ENCODE measurements around the gene DNAJB7.
"Not testable (repeated sequence)": the region's sequence is repeated elsewhere in the genome, so short reads cannot be mapped to it uniquely, and the experiment has no call there.

The DNAJB7 gene

DNA sequence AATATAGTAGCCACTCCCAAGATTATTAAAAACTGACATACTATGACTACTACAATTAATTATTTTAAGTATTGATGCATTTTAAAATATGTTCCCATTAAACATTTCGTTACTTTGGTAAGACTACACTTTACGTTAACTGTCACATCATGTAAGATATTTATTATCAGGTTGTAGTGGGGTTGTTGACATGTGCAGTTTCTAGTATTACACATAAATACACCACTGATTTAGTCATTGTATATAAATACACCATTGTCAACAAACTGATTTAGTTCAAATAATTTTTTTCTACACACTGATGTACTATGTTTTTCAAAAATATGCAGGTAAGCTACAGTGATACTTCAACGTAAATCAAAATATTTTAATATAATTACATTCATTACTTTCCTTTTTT lies 17.0 kb downstream of the DNAJB7 start:
- no peak for DNase-seq (ENCODE audit: low read depth)
- TF ChIP-seq, protein P1, sequence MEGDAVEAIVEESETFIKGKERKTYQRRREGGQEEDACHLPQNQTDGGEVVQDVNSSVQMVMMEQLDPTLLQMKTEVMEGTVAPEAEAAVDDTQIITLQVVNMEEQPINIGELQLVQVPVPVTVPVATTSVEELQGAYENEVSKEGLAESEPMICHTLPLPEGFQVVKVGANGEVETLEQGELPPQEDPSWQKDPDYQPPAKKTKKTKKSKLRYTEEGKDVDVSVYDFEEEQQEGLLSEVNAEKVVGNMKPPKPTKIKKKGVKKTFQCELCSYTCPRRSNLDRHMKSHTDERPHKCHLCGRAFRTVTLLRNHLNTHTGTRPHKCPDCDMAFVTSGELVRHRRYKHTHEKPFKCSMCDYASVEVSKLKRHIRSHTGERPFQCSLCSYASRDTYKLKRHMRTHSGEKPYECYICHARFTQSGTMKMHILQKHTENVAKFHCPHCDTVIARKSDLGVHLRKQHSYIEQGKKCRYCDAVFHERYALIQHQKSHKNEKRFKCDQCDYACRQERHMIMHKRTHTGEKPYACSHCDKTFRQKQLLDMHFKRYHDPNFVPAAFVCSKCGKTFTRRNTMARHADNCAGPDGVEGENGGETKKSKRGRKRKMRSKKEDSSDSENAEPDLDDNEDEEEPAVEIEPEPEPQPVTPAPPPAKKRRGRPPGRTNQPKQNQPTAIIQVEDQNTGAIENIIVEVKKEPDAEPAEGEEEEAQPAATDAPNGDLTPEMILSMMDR (IDR thresholded peaks at IDR 0.05; ENCODE audit: insufficient read depth, low read depth, low read length, missing control alignments) = no peak

DNA sequence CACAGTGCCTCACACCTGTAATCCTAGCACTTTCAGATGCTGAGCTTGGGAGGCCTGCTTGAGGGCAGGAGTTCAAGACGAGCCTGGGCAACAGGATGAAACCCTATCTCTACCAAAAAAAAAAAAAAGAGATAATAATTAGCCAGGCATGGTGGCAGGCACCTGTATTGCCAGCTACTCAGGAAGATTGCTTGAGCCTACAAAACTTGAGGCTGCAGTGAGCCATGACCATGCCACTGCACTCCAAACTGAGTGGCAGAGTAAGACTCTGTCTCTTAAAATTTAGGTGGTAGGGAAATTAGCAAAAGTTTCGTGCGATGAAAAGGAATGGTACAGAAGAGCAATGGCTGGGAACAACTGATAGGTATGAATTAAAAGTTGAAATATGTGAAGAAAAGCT lies 23.4 kb downstream of the DNAJB7 start:
- no peak overlapping the region for H3K4me3 ChIP-seq (ENCODE audit: low read length)
- TF ChIP-seq, protein P1 (IDR thresholded peaks at IDR 0.05; ENCODE audit: insufficient read depth, low read depth, low read length, missing control alignments) = no peak
- no peak for DNase-seq (ENCODE audit: low read depth)

More for the DNA sequence above, 17.0 kb downstream of the DNAJB7 start:
- H3K4me3 ChIP-seq (ENCODE audit: low read length) = no peak overlapping the region

DNA sequence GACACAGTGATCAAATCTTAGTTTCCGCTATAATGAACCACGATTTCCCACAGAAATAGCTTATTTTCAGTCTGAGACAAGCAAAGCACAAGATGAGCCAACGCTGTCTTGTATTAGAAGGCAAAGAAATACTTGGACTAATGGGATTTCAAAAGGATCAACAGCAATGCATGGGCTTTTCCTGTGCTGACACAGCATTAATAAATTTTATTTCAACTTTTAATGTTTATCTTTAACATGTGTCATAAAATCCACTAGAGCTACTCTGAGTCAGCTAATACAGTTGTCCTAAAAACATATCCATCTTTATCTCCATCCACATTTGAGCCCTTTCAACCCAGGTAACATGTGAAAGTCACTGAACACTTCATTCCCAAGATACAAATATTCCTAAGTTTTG lies 27.3 kb downstream of the DNAJB7 start:
- DNase-seq (ENCODE audit: low read depth) = no peak
- H3K4me3 ChIP-seq (ENCODE audit: low read length) = no peak overlapping the region
- TF ChIP-seq, protein P1 (IDR thresholded peaks at IDR 0.05; ENCODE audit: insufficient read depth, low read depth, low read length, missing control alignments) = no peak

DNA sequence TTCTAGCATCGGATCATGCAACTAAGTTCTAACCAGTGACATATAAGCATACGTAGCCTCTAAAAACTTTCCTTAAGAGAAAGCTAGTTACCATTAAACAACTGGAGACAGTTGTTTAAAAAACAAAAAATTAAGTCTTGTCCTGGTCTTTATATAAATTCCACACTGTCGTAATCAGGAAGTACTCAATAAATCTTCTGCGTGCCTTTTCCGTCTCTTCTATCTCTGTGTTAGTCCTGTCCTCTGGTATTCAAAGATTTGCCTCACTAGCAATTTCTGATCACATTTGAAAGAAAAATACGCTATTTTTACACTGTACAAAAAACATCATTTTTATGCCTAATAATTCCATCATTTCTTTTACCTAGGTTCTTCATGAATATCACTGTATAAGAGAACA lies 32.8 kb downstream of the DNAJB7 start:
- no peak for DNase-seq (ENCODE audit: low read depth)
- no peak overlapping the region for H3K4me3 ChIP-seq (ENCODE audit: low read length)
- TF ChIP-seq, protein P1 (IDR thresholded peaks at IDR 0.05; ENCODE audit: insufficient read depth, low read depth, low read length, missing control alignments) = no peak

DNA sequence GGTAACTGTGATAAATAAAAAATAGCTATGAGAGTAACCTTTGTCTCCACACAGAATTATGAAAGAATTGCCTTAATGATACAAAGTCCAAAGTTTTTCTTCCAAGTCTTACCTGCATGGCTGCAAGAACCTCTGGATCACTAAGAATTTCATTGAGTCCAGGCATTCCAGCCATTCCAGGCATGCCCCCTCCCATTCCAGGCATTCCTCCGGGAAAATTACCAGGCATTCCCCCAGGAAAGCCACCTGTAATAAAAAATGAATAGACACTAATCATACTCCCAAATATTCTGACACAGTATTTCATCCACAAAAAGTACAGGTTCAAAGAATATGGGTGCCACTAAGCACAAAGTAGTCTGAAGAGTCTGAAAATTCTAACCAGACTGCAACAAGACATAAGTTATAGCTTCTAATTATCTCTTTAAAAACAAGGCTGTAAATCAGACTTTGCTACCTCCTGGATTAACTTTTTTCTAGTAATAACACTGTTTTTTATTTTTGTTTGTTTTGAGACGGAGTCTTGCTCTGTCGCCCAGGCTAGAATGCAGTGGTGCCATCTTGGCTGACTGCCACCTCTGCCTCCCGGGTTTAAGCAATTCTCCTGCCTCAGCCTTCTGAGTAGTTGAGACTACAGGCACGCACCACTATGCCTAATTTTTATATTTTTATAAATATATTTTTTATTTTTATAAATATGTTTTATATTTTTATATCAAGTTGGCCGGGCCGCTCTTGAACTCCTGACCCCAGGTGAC lies 34.8 kb downstream of the DNAJB7 start:
- DNase-seq (ENCODE audit: low read depth) = no peak
- no peak overlapping the region for H3K4me3 ChIP-seq (ENCODE audit: low read length)
- TF ChIP-seq, protein P1 (IDR thresholded peaks at IDR 0.05; ENCODE audit: insufficient read depth, low read depth, low read length, missing control alignments) = no peak

DNA sequence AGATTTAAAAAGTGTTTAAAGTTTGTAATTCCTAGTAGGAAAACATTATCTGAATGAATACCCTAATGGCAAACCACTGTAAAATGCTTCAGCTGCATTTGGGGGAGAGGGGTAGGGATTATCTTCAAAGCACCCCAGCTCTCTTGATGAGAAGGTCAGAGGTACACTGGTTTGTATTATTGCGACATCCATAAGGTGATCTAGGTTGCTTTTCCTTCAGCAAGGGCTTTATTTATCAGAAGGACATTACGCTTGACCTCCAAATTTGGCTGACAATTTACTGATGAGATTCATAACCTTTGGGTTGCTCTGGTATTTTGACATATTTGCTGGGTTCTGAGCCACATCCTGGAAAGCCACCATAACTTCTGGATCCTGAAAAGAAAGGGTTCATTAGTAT lies 35.6 kb downstream of the DNAJB7 start:
- H3K4me3 ChIP-seq (ENCODE audit: low read length); DNase-seq (ENCODE audit: low read depth): not testable (repeated sequence)

DNA sequence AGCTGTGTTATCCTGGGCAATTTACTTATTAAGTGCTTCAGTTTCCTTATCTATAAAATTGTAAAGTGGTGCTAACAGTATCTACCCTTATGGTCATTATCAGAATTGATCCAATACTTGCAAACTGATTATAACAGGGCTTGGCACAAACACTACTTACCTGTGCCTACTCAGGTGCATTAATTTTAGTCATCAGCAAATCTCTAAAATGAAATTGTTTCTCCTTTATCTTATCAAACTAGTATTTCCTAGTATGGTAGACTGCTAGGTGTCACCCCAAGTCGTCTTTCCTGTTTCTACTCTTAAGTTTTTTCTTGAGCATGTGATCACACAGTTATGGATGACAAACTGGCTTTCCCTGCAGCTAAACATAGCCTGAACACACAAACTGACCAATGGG lies 38.5 kb downstream of the DNAJB7 start:
- peak; percentile 28 for DNase-seq (ENCODE audit: low read depth)
- TF ChIP-seq, protein P1 (IDR thresholded peaks at IDR 0.05; ENCODE audit: insufficient read depth, low read depth, low read length, missing control alignments) = no peak
- no peak overlapping the region for H3K4me3 ChIP-seq (ENCODE audit: low read length)
